ENCODE measurements around the gene ZNF322.

ZNF322 gene

GRCh38 chr6:26613689-26614683 is 45.6 kb downstream of the ZNF322 start:
- peak; percentile 63 for DNase-seq

- no peak for DNase-seq
These were observed 46.3 kb downstream of the ZNF322 start for GRCh38 chr6:26613201-26613600.

GRCh38 chr6:26611599-26611998 is 47.9 kb downstream of the ZNF322 start:
- DNase-seq = no peak

GRCh38 chr6:26609463-26609862 is 50.1 kb downstream of the ZNF322 start:
- no peak for DNase-seq

GRCh38 chr6:26607434-26608230 is 51.9 kb downstream of the ZNF322 start:
- DNase-seq = peak; percentile 86

- DNase-seq = no peak
These were observed 54.7 kb downstream of the ZNF322 start for GRCh38 chr6:26604797-26605196.

GRCh38 chr6:26604026-26604425 is 55.5 kb downstream of the ZNF322 start:
- no peak for DNase-seq

GRCh38 chr6:26602262-26602661 is 57.3 kb downstream of the ZNF322 start:
- DNase-seq = no peak

GRCh38 chr6:26600759-26601158 is 58.8 kb downstream of the ZNF322 start:
- no peak for DNase-seq

GRCh38 chr6:26599591-26599990 is 60.0 kb downstream of the ZNF322 start:
- DNase-seq = no peak

- no peak for DNase-seq
These were observed 60.4 kb downstream of the ZNF322 start for GRCh38 chr6:26599134-26599533.

- no peak for DNase-seq
These were observed 61.3 kb downstream of the ZNF322 start for GRCh38 chr6:26598267-26598666.

- DNase-seq = peak; percentile 20
These were observed 61.7 kb downstream of the ZNF322 start for GRCh38 chr6:26597821-26598220.

GRCh38 chr6:26597389-26597766 is 62.2 kb downstream of the ZNF322 start:
- no peak for DNase-seq

GRCh38 chr6:26596579-26597388 is 62.8 kb downstream of the ZNF322 start, which contains the start of gene ABT1:
Gene ABT1, plus strand, starts transcription at chr6:26596953. Its CDS starts 30 bp downstream, at chr6:26596983.
- peak; percentile 99 for DNase-seq

GRCh38 chr6:26595669-26596269 is 63.8 kb downstream of the ZNF322 start:
- peak; percentile 96 for DNase-seq

- DNase-seq = peak; percentile 22
These were observed 64.6 kb downstream of the ZNF322 start for GRCh38 chr6:26594730-26595632.

- DNase-seq = no peak
These were observed 65.4 kb downstream of the ZNF322 start for GRCh38 chr6:26594131-26594498.

GRCh38 chr6:26593278-26594130 is 66.0 kb downstream of the ZNF322 start:
- DNase-seq = no peak

- no peak for DNase-seq
These were observed 66.9 kb downstream of the ZNF322 start for GRCh38 chr6:26592649-26593048.

All from DMS53 (cell line).